ENCODE data around the gene ACVR1.
A peak's percentile ranks its signal among the peaks of the same experiment; 100 is the strongest.

The ACVR1 gene

DNA sequence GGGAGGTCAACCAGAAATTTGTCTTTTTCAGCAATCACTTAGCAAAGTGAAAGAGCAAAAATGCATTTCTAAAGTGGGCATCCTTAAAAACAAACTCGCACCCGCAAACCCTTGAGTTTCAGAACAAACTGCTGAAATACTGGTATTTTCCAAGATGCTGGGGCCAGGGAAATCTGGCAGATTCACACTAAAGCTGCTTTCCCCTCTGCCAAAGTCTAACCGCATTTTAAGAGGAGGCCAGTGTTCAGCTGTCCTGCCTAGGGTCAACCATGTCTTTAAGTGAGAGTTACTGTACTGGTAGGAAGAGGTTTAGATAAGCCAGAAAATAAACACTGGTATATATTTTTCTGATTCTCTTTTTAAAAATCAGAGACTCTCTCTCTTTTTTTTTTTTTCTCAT, 55.9 kb downstream of the ACVR1 start:
- DNase-seq (ENCODE audit: low read depth): peak; percentile 45
- TF ChIP-seq, protein P1, sequence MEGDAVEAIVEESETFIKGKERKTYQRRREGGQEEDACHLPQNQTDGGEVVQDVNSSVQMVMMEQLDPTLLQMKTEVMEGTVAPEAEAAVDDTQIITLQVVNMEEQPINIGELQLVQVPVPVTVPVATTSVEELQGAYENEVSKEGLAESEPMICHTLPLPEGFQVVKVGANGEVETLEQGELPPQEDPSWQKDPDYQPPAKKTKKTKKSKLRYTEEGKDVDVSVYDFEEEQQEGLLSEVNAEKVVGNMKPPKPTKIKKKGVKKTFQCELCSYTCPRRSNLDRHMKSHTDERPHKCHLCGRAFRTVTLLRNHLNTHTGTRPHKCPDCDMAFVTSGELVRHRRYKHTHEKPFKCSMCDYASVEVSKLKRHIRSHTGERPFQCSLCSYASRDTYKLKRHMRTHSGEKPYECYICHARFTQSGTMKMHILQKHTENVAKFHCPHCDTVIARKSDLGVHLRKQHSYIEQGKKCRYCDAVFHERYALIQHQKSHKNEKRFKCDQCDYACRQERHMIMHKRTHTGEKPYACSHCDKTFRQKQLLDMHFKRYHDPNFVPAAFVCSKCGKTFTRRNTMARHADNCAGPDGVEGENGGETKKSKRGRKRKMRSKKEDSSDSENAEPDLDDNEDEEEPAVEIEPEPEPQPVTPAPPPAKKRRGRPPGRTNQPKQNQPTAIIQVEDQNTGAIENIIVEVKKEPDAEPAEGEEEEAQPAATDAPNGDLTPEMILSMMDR (conservative IDR thresholded peaks at IDR 0.05; ENCODE audit: control insufficient read depth, insufficient read depth, low read depth, low read length): no peak
- H3K4me3 ChIP-seq (ENCODE audit: control insufficient read depth, low read depth, low read length): no peak overlapping the region

DNA sequence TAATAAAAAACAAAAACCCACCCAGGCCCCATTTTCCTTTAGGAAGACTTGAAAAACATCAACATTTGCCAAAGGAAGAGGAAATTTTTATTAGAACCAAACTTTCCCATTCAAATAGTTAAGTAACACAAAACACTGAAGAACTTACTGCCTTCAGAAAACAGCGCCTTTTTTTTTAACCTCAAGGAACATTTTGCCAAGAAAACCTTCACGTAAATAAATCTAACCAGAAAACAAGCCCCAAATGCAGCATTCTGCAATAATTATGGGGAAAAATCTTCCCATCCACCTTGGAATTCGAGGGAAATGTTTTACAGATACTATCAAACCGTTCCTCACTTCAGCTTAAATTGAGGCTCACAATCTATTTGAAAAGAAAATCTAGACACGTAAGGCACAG, 56.4 kb downstream of the ACVR1 start:
- TF ChIP-seq, protein P1 (conservative IDR thresholded peaks at IDR 0.05; ENCODE audit: control insufficient read depth, insufficient read depth, low read depth, low read length): no peak
- no peak overlapping the region for H3K4me3 ChIP-seq (ENCODE audit: control insufficient read depth, low read depth, low read length)
- no peak for DNase-seq (ENCODE audit: low read depth)

DNA sequence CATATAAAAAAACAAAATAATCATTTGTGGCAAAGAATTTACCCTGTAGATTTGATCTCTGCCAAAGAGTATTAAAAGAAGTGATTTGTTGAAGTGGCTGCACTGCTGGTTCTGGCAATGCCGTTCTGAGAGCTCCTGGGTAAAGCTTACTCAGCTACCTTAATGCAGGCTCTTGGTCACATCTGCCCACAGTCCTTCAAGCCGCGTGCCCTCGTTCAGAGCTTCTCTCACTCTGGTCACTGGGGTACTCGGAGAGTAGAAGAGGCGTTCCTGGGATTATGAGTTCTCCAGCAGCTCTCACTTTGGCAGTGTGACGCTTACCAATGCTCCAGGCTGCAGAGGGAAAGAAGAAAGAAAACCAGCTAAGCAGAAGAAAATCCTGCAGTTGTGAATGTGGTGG, 57.9 kb downstream of the ACVR1 start:
- no peak overlapping the region for H3K4me3 ChIP-seq (ENCODE audit: control insufficient read depth, low read depth, low read length)

DNA sequence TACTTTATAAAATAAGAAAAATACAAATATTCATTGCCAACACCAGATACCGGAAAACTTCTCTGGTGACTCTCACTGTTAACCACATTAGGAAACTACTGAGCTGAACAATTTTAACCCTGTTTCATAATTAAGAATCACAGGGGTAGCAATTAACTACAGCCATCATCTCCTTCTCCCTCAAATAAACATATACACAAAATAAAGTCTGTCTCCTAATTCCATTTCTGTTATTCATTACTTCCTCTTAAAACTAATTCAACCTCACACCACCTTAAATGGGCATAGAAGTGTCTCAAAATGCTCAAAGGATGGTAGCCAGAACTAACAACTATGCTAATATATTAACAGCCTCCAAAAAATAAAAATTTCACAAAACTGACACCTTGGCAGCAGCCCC, 60.7 kb downstream of the ACVR1 start:
- TF ChIP-seq, protein P1 (conservative IDR thresholded peaks at IDR 0.05; ENCODE audit: control insufficient read depth, insufficient read depth, low read depth, low read length): no peak
- DNase-seq (ENCODE audit: low read depth): no peak

More for the DNA sequence above, 57.9 kb downstream of the ACVR1 start:
- no peak for DNase-seq (ENCODE audit: low read depth)
- TF ChIP-seq, protein P1 (conservative IDR thresholded peaks at IDR 0.05; ENCODE audit: control insufficient read depth, insufficient read depth, low read depth, low read length): no peak

DNA sequence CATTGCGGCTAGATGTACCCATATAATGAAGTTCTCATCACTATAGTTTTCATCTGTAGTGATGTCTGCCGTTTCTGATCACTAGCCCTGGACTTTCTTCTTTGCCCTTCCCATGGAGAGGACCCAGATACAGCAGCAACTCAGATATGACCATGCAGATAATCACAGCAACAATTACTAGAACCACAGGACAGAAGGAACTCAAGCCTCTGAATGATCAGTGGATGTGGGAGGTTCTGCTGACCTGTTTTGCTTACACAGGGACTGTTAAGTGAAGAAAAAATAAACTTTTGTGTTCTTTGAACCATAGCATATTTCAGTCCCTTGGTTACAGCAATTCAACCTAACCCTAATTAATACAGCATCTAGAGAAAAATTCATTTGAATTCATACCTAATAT, 62.7 kb downstream of the ACVR1 start:
- DNase-seq (ENCODE audit: low read depth): no peak
- TF ChIP-seq, protein P1 (conservative IDR thresholded peaks at IDR 0.05; ENCODE audit: control insufficient read depth, insufficient read depth, low read depth, low read length): no peak
- no peak overlapping the region for H3K4me3 ChIP-seq (ENCODE audit: control insufficient read depth, low read depth, low read length)

More for the DNA sequence above, 60.7 kb downstream of the ACVR1 start:
- H3K4me3 ChIP-seq (ENCODE audit: control insufficient read depth, low read depth, low read length): no peak overlapping the region

DNA sequence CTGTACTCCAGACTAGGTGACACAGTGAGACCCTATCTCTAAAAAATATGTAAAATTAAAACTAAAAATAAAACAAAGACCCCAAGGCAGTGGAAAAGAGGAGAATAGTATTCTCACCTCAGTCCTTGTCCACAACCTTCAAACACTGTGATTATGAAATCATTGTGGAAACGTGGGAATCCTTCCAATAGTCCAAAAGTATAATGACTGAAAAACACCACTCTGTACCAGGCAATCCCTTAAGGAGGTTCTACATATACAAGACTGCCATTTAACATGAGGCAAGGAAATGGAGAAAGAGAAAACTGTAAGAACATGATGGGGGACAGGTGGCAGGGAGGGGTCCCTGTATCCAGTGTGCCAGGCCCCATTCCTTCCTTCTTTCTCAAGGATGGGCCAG, 66.1 kb downstream of the ACVR1 start:
- H3K4me3 ChIP-seq (ENCODE audit: control insufficient read depth, low read depth, low read length): no peak overlapping the region
- peak; percentile 45 for DNase-seq (ENCODE audit: low read depth)
- TF ChIP-seq, protein P1 (conservative IDR thresholded peaks at IDR 0.05; ENCODE audit: control insufficient read depth, insufficient read depth, low read depth, low read length): no peak

DNA sequence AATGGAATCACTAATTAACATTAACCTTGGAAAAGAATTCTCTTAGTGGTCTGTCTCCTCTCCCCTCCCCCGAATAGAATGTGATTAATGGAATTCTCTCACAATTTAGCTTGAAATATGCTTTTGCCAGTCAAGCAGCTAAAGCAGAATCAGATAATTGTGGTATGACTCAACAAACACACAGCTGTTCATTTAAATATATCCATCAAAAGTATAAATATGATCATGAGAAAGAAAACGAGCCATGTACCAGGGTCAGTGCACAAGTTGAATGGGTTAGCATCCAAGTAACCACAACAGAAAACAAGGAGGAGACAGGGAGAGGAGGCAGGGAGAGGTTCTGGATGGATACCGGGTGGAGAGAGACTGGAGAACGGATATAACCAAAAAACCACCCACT, 66.9 kb downstream of the ACVR1 start:
- no peak overlapping the region for H3K4me3 ChIP-seq (ENCODE audit: control insufficient read depth, low read depth, low read length)
- DNase-seq (ENCODE audit: low read depth): peak; percentile 60
- TF ChIP-seq, protein P1 (conservative IDR thresholded peaks at IDR 0.05; ENCODE audit: control insufficient read depth, insufficient read depth, low read depth, low read length): no peak

All from fibroblast of mammary gland (primary cell).